Activated CD8-positive, alpha-beta memory T cell treated with anti-CD3 and anti-CD28 coated beads for 4 hours (primary cell): ENCODE results near the gene ZDHHC18.
"Not testable (repeated sequence)": the region's sequence is repeated elsewhere in the genome, so short reads cannot be mapped to it uniquely, and the experiment has no call there.

Experiments
- DNase-seq, 2 donors: peaks; one replicate each; pipeline ENCODE4 v3.0.0-alpha.2; 2020; ENCODE audit warnings: low read depth in 2 of 2

Gene ZDHHC18

DNA sequence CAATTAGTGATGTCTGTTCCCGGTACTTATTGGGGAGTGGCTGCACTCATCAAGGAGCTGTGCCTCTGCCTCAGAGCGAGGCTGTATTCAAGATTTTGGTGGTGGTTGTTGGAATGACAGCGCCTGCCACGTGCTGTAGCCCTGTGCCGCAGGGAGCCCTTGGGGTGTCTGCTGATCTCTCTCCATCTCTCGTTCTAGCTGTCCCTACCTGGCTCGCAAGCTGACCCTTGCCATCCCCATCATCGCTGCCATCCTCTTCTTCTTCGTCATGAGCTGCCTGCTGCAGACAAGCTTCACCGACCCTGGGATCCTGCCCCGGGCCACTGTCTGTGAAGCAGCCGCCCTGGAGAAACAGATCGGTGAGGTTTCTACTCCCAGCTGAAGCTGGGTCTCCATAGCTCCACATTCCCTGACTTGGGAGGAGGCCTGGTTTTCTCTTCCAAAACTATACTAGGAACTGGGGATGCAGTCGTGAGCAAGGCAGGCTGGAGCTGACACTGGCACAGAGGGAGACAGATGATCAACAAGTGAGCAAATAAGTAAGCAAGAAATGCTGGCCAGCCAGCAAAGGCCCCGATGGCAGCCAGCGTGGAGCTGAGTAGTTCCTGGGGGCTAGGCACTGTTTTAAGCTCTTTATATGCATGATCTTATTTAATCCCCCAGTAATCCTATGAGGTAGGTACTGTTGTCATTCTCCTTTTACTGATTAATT is 5.9 kb downstream of the ZDHHC18 start:
- DNase-seq, result no peak

DNA sequence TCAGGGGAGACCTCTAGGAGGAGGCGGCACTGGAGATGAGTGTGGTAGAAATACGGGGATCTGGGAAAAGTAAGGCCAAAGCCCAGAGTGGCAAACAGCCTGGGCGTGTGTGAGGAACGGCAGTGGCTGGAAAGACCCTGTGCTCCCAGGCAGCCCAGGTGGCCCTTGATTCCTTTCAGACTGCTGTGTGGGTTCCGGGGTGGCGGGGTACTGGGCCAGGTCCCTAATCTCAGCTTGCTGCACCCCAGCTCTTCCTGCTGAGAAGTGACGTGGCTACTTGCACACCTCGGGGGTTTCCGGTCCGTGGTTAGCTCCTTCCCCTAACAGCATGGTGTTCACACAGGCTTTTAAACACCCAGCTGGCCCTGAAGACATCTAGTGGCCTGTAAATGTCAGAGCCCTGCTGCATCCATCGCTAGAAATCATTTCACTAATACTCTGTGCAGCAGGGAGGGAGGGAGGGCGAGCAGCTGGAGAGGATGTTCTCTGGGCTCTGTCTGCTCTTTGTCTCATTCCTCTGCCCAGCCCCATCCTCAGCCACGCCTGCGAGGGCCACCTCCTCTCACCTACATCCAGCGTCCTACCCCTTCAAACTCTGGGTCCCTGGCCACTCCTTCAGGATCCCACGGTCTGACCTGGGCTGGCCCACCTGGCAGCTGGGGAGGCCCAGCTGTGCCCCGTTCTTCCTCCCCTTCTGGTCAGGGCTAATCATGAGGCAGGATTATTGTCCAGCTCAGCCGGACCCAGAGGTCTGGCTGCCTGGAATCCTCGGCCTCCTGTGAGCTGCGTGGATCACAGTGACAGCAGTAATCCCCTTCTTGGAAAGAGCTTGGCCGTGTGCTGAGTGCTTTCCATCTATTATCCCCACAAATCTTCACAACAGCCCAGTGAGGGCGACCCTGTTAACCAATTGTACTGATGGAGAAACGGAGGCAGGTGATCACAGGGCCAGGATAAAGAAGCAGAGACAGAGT is 7.2 kb downstream of the ZDHHC18 start:
- peak; percentile 80 to 81 for DNase-seq

DNA sequence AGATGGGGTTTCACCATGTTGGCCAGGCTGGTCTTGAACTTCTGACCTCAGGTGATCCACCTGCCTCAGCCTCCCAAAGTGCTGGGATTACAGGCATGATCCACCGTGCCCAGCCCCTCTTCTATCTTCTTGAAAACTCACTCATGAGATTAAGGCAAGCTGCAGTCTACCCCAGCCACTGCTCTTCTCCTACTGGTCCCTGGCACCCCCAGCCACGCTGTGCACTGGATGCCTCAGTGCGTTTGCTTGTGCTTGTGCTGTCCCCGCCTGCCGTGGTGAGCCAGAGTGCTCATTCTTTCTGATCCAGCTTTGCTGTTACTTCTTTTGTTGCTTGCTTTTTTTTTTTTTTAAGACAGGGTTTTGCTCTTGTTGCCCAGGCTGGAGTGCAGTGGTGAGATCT is 11.2 kb downstream of the ZDHHC18 start:
- not testable (repeated sequence) for DNase-seq

DNA sequence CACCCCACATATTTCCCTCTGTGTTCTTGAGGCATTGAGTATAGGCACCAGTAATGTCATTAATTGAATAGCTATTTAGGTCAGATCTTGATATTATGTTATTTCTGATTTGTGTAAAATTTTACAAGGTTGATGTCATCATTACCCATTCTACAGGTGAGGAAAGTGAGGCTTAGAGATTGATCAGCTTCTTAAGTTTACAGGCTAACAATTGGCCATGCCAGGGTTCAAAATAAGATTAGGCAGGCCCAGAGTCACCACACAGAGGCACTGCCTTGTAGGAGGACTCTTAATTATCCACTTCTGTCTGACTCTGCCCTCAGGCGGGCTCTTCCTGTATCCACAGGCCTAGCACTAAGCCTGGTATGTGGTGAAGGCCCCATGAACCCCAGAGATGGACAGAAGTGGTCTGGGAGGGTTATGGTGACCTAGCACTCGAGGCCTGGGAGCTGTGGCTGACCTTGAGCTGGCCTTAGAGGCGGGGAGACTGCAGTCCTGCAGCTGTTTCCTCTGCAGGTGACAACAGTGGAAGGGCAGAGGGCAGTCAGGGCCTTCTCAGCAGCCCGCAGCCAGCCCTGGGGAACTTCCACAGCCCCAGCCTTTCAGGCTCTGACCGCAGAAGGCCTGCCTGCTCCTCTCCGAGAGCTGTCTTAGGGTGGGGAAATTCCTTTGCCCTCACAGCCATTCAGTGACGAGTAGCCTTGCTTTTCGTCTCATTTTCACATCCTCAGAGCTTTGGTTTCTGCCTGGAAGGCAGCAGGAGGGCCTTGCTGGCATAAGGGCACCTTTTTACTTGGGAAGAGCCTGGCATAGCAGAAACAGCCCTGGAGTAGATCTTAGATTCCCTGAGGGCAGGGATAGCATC is 12.2 kb downstream of the ZDHHC18 start:
- DNase-seq, result peak; percentile 10 to 22

DNA sequence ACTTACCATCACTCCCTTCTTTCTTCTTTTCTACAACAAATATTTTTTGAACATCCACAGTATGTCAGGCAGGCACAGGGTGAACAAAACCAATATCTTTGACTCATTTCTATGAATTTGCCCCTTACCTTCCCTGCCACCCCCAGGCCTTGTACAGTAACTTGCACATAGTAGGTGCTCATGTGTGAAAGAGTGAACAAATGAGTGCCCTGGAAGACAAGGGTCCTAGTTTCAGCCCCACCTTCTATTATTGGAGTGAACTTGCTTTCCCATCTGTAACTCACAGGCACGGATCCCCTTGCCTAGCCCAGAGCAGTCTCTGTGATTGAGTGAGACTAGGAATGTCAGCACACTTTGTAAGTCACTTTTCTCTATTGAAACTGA is 12.8 kb downstream of the ZDHHC18 start:
- no peak for DNase-seq

DNA sequence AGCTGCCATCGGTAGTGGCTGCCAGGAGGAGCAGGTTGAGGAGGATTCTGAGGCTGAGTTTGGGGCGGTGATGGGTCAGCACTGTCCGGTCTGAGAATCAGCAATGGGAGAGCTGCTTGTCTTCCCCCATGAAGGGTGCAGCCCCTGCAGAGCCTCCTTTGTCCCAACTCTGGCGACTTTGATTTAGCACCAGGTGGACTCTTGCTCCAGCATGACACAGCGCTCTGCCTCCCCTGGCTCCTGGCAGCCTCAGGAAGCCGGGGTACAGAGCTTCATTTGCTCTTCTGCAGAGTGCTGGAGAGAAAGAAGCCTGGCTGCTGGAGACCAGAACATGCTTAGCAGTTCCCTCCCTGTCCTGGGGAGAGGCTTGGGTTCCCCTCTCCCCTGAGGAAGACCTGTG is 13.3 kb downstream of the ZDHHC18 start:
- no peak for DNase-seq

DNA sequence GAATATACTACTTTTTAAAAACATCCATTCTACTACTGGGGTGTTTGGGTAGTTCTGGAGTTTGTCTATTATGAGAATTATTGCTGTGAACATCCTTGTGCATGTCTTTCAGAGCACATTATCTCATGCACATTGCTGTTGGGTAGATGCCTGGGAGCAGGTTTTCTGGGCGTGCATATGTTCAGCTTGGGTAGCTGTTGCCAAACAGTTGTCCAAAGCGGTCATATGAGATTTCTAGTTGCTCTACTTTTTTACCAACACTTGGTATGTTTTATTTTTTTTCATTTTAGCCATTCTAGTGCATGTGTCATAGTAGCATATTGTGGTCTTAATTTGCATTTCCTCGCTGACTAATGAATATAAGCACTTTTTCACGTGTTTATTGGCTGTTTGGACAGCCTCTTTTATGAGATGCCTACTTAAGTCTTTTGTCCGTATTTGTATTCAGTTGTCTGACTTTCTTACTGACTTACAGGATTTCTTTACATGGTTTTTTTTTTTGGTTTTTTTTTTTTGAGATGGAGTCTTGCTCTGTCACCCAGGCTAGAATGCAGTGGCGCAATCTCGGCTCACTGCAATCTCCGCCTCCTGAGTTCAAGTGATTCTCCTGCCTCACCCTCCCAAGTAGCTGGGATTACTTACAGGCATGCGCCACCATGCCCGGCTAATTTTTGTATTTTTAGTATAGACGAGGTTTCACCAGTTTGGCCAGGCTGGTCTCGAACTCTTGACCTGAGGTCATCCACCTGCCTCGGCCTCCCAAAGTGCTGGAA is 18.1 kb downstream of the ZDHHC18 start:
- DNase-seq, result no peak

DNA sequence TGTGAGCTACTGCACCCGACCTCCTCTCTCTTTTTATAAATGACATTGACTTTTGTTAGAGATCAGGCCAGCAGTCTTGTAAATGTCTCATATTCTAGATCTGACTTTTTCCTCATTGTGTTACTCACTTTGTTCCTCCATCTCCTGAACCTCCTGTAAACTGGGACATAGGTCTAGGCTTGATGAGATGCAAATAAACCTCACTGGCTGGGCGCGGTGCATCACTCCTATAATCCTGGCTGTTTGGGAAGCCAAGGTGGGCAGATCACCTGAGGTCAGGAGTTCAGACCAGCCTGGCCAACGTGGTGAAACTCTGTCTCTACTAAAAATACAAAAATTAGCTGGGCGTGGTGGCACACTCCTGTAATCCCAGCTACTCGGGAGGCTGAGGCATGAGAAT is 21.3 kb downstream of the ZDHHC18 start:
- not testable (repeated sequence) for DNase-seq

DNA sequence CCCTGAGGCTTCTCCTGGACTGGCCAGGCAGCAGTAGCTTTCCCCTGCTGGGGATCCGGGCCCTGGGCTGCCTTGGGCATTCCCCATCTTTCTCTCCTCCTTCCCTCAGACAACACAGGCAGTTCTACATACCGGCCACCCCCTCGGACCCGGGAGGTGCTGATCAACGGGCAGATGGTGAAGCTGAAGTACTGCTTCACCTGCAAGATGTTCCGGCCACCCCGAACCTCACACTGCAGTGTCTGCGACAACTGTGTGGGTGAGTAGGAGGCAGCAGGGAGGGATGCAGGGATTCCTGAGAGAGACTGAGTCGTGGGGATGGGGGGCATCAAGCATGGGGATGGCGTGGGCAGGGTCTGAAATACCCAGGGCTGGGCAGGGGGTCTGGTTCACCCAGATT is 22.0 kb downstream of the ZDHHC18 start:
- no peak for DNase-seq

DNA sequence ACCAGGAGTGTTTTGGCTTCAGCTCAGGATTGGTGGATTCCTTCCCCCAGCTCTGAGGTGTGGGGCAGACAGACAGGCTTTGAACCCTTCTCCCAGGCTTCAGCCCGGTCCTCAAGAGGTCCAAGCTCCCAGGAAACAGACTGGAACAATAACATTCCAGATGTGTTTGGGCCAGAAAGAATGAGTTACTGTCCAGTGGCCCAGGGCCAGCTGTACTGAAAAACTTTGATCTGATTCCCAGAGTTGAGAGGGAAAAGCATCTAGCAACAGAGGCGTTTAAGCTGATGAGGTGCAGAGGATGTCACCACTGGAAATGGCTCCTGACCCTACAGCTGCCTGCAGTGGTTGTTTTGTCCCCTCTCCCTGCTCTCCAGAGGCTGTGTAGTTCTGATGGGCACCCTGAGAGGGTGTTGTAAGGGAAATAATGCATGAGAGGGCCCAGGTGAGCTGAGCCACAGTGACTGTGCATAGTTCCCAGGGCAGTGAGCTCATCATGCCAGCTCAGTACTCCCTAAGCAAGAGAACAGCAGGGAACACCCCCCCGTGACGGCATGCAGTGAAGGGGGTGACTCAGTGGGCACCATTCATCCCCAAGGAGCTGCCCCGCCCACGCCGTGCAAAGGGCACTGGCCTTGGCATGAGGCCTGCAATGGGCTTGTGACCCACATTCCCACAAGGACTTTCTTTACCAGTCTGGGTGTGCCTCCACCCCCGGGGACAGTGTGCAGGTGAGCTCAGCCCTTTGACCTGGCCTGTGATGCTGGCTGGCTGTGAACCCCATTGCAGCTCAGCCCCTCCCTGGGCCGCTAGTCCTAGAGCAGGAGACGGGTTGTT is 22.7 kb downstream of the ZDHHC18 start:
- no peak for DNase-seq

DNA sequence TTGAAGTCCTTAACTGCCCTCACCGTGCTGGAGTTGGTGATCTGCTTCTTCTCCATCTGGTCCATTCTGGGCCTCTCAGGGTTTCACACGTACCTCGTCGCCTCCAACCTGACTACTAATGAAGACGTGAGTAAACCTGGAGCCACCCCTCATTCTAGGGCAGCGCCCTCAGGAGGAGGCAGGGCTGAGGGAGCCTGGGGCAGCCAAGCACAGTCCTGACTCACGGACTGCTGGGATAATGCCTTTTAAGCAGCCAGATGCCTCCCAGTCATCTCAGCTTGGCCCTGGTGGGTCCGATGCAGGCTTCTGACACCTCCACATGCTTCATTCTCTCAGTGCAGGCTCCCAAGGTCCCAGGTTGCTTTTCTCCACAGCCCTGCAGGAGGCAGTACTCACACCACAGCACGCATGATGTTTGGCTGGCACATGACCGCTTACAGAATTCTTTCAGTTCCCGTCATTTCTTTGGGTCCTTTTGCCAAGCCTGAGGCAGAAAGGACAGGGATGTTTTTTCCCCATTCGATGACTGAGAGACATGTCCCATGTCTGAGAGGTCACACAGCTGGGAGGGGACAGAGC is 24.7 kb downstream of the ZDHHC18 start:
- no peak for DNase-seq

DNA sequence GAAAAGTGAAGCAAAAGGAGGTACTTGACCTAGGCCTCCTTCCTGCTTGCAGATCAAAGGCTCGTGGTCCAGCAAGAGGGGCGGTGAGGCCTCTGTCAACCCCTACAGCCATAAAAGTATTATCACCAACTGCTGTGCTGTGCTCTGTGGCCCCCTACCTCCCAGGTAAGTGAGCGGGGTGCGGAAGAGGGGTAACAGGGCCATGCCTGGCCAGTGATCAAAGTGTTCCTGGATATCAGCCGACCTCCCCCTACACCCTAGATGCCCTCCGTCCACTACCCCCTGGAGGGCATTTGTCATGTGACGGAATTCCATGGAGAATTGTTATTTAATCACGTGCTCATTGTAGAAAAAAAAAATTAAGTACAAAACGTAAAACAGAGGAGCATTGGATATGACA is 26.2 kb downstream of the ZDHHC18 start:
- no peak for DNase-seq

DNA sequence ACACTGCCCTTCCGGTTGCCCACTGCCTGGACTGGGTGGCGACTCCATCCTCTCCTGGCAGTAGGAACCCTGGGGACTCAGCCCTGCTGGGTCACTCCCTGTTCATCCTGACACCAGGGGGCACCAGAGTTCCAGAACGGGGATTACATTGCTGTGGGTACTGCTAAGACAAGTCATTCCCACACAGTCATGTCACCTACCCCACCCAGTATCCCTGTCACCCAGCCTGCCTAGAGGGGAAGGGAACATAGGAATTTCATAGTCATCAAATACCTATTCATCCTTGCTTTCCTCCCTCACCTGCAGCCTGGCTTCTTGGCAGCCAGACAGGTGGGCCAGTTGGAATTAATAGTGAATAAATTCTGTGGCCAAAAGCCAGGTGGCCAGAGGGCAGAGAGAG is 26.7 kb downstream of the ZDHHC18 start:
- DNase-seq, result peak; percentile 62 to 66

DNA sequence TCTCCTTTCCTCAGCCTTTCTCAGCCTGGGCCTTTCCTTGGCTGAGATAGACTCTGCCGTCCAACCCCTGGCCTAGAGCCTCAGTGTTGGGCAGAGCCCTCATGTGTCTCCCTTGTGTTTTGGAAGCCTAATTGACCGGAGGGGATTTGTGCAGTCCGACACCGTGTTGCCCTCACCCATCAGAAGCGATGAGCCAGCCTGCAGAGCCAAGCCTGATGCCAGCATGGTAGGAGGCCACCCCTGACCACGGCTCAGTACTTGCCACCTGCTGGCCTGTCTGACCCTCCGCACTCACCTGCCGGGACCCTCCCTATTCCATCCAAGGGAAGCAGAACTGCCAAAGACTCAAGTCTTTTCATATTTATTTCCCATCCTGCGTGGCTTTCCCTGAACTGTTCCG is 27.1 kb downstream of the ZDHHC18 start:
- DNase-seq, result no peak

DNA sequence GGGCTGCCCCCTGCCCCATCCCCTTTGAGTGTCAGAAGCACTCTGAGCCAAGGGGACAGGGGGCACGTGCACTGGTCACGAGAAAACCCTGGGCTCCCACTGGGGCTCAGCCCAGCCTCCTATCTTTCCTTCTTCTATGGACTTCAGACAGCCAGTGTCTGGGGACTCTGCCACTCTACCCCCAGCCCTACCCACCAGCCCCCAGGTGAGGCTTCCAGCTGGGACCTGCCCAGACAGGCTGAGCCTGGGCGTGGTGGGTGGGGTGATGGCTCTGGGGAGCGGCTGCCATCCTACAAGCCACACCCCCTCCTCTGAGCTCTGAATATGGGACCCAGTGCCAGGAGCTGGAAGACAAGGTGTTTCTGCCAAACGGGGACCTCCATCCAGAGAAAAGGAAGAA is 28.4 kb downstream of the ZDHHC18 start:
- no peak for DNase-seq

DNA sequence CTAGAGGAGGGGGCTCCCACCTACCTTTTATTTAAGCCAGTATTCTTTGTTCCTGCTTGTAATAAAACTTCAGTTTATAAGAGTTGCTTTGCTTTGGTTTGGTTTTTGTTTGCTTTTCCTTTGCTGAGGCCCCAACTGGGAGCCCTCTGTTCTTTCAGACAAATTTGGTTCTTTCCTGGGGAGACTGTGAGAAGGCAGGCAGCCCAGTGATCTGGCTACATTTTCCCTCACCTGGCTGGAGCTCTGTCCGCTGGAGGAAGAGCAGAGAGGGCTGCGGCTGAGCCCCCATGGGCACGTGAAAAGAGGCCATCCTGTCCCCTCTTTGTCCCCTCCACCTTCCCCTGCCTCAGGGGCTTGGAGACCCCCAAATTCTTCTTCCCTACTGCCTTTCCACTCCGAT is 29.1 kb downstream of the ZDHHC18 start:
- DNase-seq, result no peak

DNA sequence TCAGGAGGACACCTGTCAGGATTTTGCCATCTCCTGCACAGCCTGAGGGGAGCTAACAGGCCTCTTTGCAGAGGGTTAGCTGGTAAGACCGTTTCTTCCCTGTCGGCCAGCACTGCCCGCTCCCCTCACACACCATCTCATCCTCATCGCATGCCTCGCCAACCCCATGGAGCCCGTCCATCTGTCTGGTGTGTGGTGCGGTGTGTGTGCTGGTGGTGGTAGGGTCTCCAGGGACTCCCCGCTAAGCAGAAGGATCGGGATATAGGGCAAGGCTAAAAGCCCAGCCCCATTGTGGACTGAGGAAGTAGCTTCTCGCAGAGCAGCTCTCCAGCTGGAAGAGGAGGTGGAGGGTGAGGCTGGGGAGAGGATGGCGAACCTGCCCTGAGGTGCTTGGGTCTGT is 29.7 kb downstream of the ZDHHC18 start:
- no peak for DNase-seq

DNA sequence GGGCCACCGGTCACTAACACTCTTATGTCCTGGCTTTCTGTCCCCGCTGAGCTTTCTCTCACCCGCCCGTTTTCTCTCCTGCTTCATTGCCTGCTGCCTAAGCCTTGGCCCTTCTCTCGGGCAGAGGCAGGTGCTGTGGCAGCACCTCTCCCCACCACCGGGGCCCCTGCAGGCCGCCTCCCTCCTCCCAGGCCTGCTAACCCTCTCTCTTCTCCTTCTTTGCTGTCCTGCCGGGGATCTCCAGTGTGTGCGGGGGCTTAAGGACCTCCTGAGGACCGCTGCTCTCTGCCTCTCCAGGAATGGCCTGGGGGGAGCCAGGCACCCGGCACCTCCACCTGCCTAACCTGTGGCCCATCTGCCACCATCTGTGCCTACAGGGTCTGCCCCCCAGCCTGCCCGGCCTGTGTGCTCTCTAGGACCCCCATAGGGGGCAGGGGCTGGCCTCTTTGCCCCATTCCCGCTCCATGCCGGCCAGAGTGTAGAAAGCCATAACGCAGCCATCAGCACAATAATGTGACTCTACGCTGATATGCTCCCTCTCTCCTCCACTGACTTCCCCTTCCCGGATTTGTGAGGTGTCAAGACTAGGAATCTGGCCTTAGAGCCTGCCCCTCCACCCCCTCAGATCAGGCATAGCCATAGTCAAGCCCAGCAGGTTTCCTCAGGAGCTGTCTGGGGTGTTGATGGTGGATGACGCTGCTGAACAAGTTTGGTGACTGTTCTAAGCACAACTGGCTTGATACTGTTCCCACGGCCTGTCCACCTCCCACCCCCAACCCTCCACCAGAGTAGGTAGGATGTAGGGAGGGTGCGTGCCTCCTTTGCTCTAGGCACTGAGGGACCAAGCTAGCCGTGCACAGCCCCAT is 30.3 kb downstream of the ZDHHC18 start:
- DNase-seq, result no peak

DNA sequence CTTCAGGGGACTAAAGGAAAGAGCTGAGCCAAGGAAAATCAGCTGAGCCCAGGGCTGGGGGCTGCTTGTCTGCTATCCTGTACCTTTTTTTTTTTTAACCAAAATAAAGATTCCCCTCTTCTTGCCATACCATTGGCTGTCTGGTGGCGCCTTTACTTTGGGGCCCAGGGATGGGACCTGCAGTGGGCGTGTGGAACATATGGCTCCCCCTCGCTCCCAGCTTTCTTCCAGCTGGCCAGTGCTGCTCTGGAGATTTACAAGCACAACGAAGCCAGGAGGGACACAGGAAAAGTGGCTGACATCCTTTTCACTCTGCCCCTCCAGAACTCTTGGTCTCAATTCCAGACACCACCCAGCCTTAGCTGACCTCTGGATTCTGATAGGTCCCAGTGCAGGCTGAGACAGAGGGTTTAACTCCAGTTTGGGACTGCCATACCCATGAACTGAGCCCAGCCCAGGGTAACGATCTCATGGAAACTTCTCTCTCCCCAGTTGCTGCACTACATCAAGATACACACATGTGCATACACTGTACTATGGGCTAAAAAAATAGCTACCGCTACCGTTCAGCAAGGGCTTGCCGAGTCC is 31.1 kb downstream of the ZDHHC18 start:
- DNase-seq, result no peak
